GM12878 (cell line): ENCODE data around the gene OR6B3. TPM values are rescaled to one million over a fixed set of nuclear protein-coding genes. Genes with fewer than 3 reads are reported as not detected.
A peak's percentile ranks its signal among the peaks of the same experiment; 100 is the strongest.

Experiments used
- ATAC-seq: fragments of 200-7000 bp; cut with Tn5 transposase; 3 replicates; pipeline ENCODE4 v1.9.1; 2020; ENCODE audit warnings: mild to moderate bottlenecking, moderate library complexity
- BruUV-seq: library from RNA; stranded (reverse); fragments of 400-500 nt; replicated peaks from 2 replicates; lab custom pipeline; 2021; lab: Mats Ljungman, UMichigan
- CTCF ChIA-PET: fragments of 300-600 bp; sonication (Branson Sonifier 250); formaldehyde crosslinking; extraction: SDS; loops from one replicate; lab custom pipeline; 2021; ENCODE audit warnings: inconsistent platforms; lab: Yijun Ruan, JAX
- POLR2A ChIA-PET: fragments of 350-600 bp; formaldehyde crosslinking; extraction: SDS; loops from one replicate; lab custom pipeline; 2021; ENCODE audit warnings: inconsistent platforms; lab: Charles Lee
- RAD21 ChIA-PET: fragments of 300-600 bp; sonication (Branson Sonifier 250); formaldehyde crosslinking; loops from one replicate; lab custom pipeline; 2023; ENCODE audit warnings: antibody characterized with exemption; ENCODE audit not compliant: unreplicated experiment; lab: Charles Lee
- SMC1A ChIA-PET: fragments of 300-600 bp; sonication (Branson Sonifier 250); formaldehyde crosslinking; loops from one replicate; lab custom pipeline; 2023; ENCODE audit not compliant: unreplicated experiment, uncharacterized antibody; lab: Charles Lee
- DNase-seq: peaks from one replicate; pipeline ENCODE4 v3.0.0-alpha.2; 2011; ENCODE audit warnings: low read depth, low spot score
- FAIRE-seq: peaks from 3 replicates; lab custom pipeline; 2011; peaks lifted over from hg19 to GRCh38; lab: Jason Lieb, UNC
- H2AFZ ChIP-seq: 2 replicates; pipeline ENCODE4 v1.6.0; 2011; ENCODE audit warnings: low read depth, low read length, control low read depth; ENCODE audit not compliant: control insufficient read depth
- H3K27ac ChIP-seq: 2 replicates; pipeline ENCODE4 v1.5.1; 2011; ENCODE audit warnings: control low read depth; ENCODE audit not compliant: control insufficient read depth, insufficient read depth
- H3K27me3 ChIP-seq, 2 experiments: replicated peaks in 1 of 2; 2 replicates each; pipeline versions ENCODE4 v1.6.0 to v1.6.1; 2011; ENCODE audit warnings: low read length in 1 of 2; ENCODE audit not compliant: control insufficient read depth in 2 of 2, insufficient read depth in 2 of 2
- H3K36me3 ChIP-seq, 2 experiments: 2 replicates each; pipeline ENCODE4 v1.5.1; 2011; ENCODE audit warnings: low read length in 1 of 2; ENCODE audit not compliant: control insufficient read depth in 2 of 2, insufficient read depth in 2 of 2
- H3K4me1 ChIP-seq: 2 replicates; pipeline ENCODE4 v1.6.1; 2011; ENCODE audit warnings: mild to moderate bottlenecking, low read length, moderate library complexity, mixed read lengths; ENCODE audit not compliant: control insufficient read depth, insufficient read depth
- H3K4me2 ChIP-seq: 2 replicates; pipeline ENCODE4 v1.6.0; 2011; ENCODE audit warnings: control low read depth; ENCODE audit not compliant: control insufficient read depth, insufficient read depth
- H3K4me3 ChIP-seq: fragments of 200-600 bp; sonication (generic); 2 replicates; pipeline ENCODE4 v1.5.1; 2016
- H3K79me2 ChIP-seq: 2 replicates; pipeline ENCODE4 v1.6.0; 2011; ENCODE audit warnings: low read length; ENCODE audit not compliant: control insufficient read depth, insufficient read depth
- H3K9ac ChIP-seq: 2 replicates; pipeline ENCODE4 v1.8.0; 2011; ENCODE audit warnings: low read length, control low read depth, mixed read lengths; ENCODE audit not compliant: control insufficient read depth, insufficient read depth
- H3K9me3 ChIP-seq: replicated peaks from 3 replicates; pipeline ENCODE4 v1.5.1; 2011; ENCODE audit warnings: mild to moderate bottlenecking, low read length; ENCODE audit not compliant: control insufficient read depth, insufficient read depth
- H4K20me1 ChIP-seq: 2 replicates; pipeline ENCODE4 v1.6.0; 2011; ENCODE audit not compliant: control insufficient read depth, insufficient read depth
- CEBPB ChIP-seq, 2 experiments: fragments of 150-350 bp in 1 of 2; IDR thresholded peaks; 2 replicates each; pipeline ENCODE4 v1.6.1; 2012 to 2014; ENCODE audit warnings: low read depth in 2 of 2, low read length in 2 of 2, borderline replicate concordance in 1 of 2, inconsistent platforms in 1 of 2
- CTCF ChIP-seq, 3 experiments: IDR thresholded peaks in 2 of 3; conservative IDR thresholded peaks in 1 of 3; 2 replicates each; pipeline ENCODE4 v1.5.1; 2011; ENCODE audit warnings: low read depth in 3 of 3, low read length in 3 of 3, mild to moderate bottlenecking in 3 of 3, control low read depth in 2 of 3, moderate library complexity in 2 of 3, inconsistent platforms in 1 of 3, mixed read lengths in 1 of 3; ENCODE audit not compliant: control insufficient read depth in 2 of 3, insufficient read depth in 1 of 3; ENCODE audit errors: extremely low read depth in 1 of 3
- NR2C2 ChIP-seq: IDR thresholded peaks from 2 replicates; pipeline ENCODE4 v1.6.1; 2011; ENCODE audit warnings: borderline replicate concordance, low read depth; ENCODE audit not compliant: control insufficient read depth, insufficient read length
- PRDM15 ChIP-seq: fragments of 450-650 bp; formaldehyde crosslinking; IDR thresholded peaks from 2 replicates; pipeline ENCODE4 v1.4.0; 2020; ENCODE audit warnings: mild to moderate bottlenecking, moderate library complexity
- SPI1 ChIP-seq: IDR thresholded peaks from 2 replicates; pipeline ENCODE4 v1.6.1; 2011; ENCODE audit warnings: low read depth, mild to moderate bottlenecking, low read length, moderate library complexity, borderline replicate concordance; ENCODE audit not compliant: insufficient read depth
- TBL1XR1 ChIP-seq: IDR thresholded peaks from 2 replicates; pipeline ENCODE4 v1.6.1; 2012; ENCODE audit warnings: low read depth, low read length, improper control_type of control experiment
- ZNF207 ChIP-seq: fragments of 450-650 bp; IDR thresholded peaks from 2 replicates; pipeline ENCODE4 v1.6.1; 2014; ENCODE audit warnings: antibody characterized with exemption, mild to moderate bottlenecking, borderline replicate concordance
- WGBS: methylation state at CpG from one replicate; pipeline ENCODE4 v1.1.6; 2016; ENCODE audit warnings: low lambda C conversion rate; ENCODE audit not compliant: insufficient replicate concordance, insufficient coverage; ENCODE audit errors: missing lambda C conversion rate; 5-methylcytosine and 5-hydroxymethylcytosine counted together
- in situ Hi-C: fragments of 300-500 bp; cut with MboI; formaldehyde crosslinking; loops from 9 replicates; pipeline ENCODE4 v1.14.3; 2018; ENCODE audit warnings: mixed read lengths
- intact Hi-C: fragments of 100-400 bp; cut with micrococcal nuclease; formaldehyde crosslinking; loops from one replicate; pipeline ENCODE4 v1.14.2; 2022; ENCODE audit not compliant: unreplicated experiment
- polyA plus RNA-seq, 11 experiments: library from polyadenylated mRNA; depleted of rRNA in 4 of 11; unstranded in 6 of 11; stranded (reverse) in 5 of 11; fragments of >200 nt; fragmentation: Nextera tagmentation in 4 of 11; fragmentation: Illumina TruSeq in 1 of 11; extraction: Ambion mirVana in 4 of 11; extraction: Trizol in 1 of 11; gene quantifications; 1 replicate in 1 of 11; 2 replicates in 10 of 11; pipeline versions ENCODE4 v1.2.1 to v1.2.3, GENCODE V29; 2011 to 2016; ENCODE audit warnings: inconsistent platforms in 2 of 11, missing spikeins in 2 of 11, low read depth in 1 of 11
- total RNA-seq, 4 experiments: library from RNA; depleted of rRNA in 3 of 4; stranded (reverse); fragments of >200 nt in 3 of 4; fragmentation: Illumina TruSeq in 1 of 4; extraction: Trizol in 1 of 4; gene quantifications; 2 replicates each; pipeline versions ENCODE4 v1.2.1 to v1.2.3, GENCODE V29; 2013 to 2021

The OR6B3 gene
- total and polyA plus RNA-seq, 10 of the 15 experiments (the other 5 are each of a cell fraction or from before 2014, with no cell fraction given), result not detected

GRCh38 chr2:240013343-240013742 lies 40.0 kb downstream of the OR6B3 start:
- no peaks in the 10 kb centered on the region; the same call in 1 of the 2 replicates for H4K20me1 ChIP-seq
- FAIRE-seq (no peak), DNase-seq (no peak), ATAC-seq (peak; percentile 57; the same call in 2 of the 3 replicates)
- no peak overlapping the region for H3K4me2 ChIP-seq
- no peak overlapping the region for H3K27ac ChIP-seq
- no peak overlapping the region for H3K9ac ChIP-seq
- TF ChIP-seq TBL1XR1 (no peak), CTCF (IDR thresholded peaks at IDR 0.05 in 2 of 3, conservative IDR thresholded peaks at IDR 0.05 in 1 of 3; ENCODE audit: control insufficient read depth in 2 of 3, extremely low read depth in 1 of 3, insufficient read depth in 1 of 3, low read depth in 3 of 3, low read length in 3 of 3) (peak in 1 of 3 experiments; percentile 28; a peak in 1 of 6 replicates)
- RAD21 ChIA-PET, result no interaction called here
- WGBS, result 94% methylated on average over 1 of the region's 1 CpG
- no peaks in the 10 kb centered on the region for H3K4me1 ChIP-seq
- no peak overlapping the region for H3K4me3 ChIP-seq
- TSS peak; percentile 19 for BruUV-seq
- H3K79me2 ChIP-seq, result no peaks in the 10 kb centered on the region
- in situ Hi-C loops, result no loop called here
- CTCF ChIA-PET, result interaction anchor here (1.1 to 2.4 kb wide), 3 partner anchors 9 to 79 kb away, joined by 3 to 8 read pairs (median 3); no protein-coding TSS in a partner anchor
- no peaks in the 10 kb centered on the region for H3K9me3 ChIP-seq
- H3K36me3 ChIP-seq, result peaks cover 13 to 34% of the 10 kb centered on the region in 2 experiments
- intact Hi-C loops, result no loop called here
- SMC1A ChIA-PET, result interaction anchor here (0.6 kb wide), 1 partner anchor 124 kb away, joined by 3 read pairs; no protein-coding TSS in a partner anchor
- no peaks in the 10 kb centered on the region for H3K27me3 ChIP-seq
- no peak overlapping the region for H2AFZ ChIP-seq
- POLR2A ChIA-PET, result no interaction called here

GRCh38 chr2:240002983-240003382 lies 50.3 kb downstream of the OR6B3 start:
- TF ChIP-seq SPI1 (no peak), NR2C2 (no peak), ZNF207 (no peak), PRDM15 (CRISPR knock-in tag) (no peak), CEBPB (IDR thresholded peaks at IDR 0.05; ENCODE audit: borderline replicate concordance in 1 of 2, low read depth in 2 of 2, low read length in 2 of 2) (no peak)
- DNase-seq (no peak), FAIRE-seq (no peak), ATAC-seq (no peak)
- WGBS, result 90% methylated on average over 7 of the region's 7 CpGs
- Histone ChIP-seq H3K27ac (no peak overlapping the region), H3K27me3 (no peaks in the 10 kb centered on the region), H3K9ac (no peak overlapping the region), H4K20me1 (no peaks in the 10 kb centered on the region), H3K4me1 (no peaks in the 10 kb centered on the region), H3K79me2 (no peaks in the 10 kb centered on the region), H2AFZ (no peak overlapping the region), H3K9me3 (no peaks in the 10 kb centered on the region), H3K4me3 (no peak overlapping the region), H3K36me3 (peaks cover 17 to 29% of the 10 kb centered on the region in 2 experiments), H3K4me2 (no peak overlapping the region)
- ChIA-PET RAD21 (no interaction called here), SMC1A (interaction anchor here (0.6 kb wide), 1 partner anchor 550 kb away, joined by 3 read pairs; no protein-coding TSS in a partner anchor), POLR2A (no interaction called here), CTCF (interaction anchor here (0.6 to 2.1 kb wide), 2 partner anchors 12 to 1567 kb away, joined by 3 to 10 read pairs; no protein-coding TSS in a partner anchor)
- intact Hi-C loops (no loop called here), in situ Hi-C loops (no loop called here)
- no TSS peak for BruUV-seq
